K562 (cell line): ENCODE results near the gene GRK4. TPM values are rescaled to one million over a fixed set of nuclear protein-coding genes. Genes with fewer than 3 reads are reported as not detected.
A peak's percentile ranks its signal among the peaks of the same experiment; 100 is the strongest.

Source experiments
- ATAC-seq: fragments of 200-7000 bp; cut with Tn5 transposase; 3 replicates; pipeline ENCODE4 v1.9.1; 2020; ENCODE audit warnings: moderate library complexity
- BruUV-seq: library from RNA; stranded (reverse); fragments of 400-500 nt; replicated peaks from 2 replicates; lab custom pipeline; 2021; lab: Mats Ljungman, UMichigan
- CTCF ChIA-PET: fragments of 300-600 bp; formaldehyde crosslinking; extraction: SDS; loops from one replicate; lab custom pipeline; 2021; ENCODE audit warnings: low intra/inter-chr PET ratio; lab: Yijun Ruan, JAX
- POLR2A ChIA-PET: fragments of 300-600, 350-650 bp; sonication (Branson Sonifier 250); formaldehyde crosslinking; extraction: SDS; loops from one replicate; lab custom pipeline; 2021; ENCODE audit warnings: antibody characterized with exemption, inconsistent platforms; lab: Yijun Ruan, JAX
- DNase-seq, 4 experiments: peaks; one replicate each; pipeline versions ENCODE4 v3.0.0 to v3.0.0-alpha.2; 2011 to 2018; ENCODE audit warnings: low spot score in 3 of 4, mixed read lengths in 3 of 4; ENCODE audit errors: extremely low read depth in 1 of 4
- FAIRE-seq: peaks from 2 replicates; lab custom pipeline; 2011; peaks lifted over from hg19 to GRCh38; lab: Jason Lieb, UNC
- H2AFZ ChIP-seq: 2 replicates; pipeline ENCODE4 v1.6.0; 2011; ENCODE audit warnings: low read depth, low read length, control low read depth, inconsistent platforms
- H3K27ac ChIP-seq: fragments of 200-600 bp; 3 replicates; pipeline ENCODE4 v1.8.0; 2011; ENCODE audit warnings: low read depth, mild to moderate bottlenecking, control low read depth, inconsistent platforms, low read length, moderate library complexity, mixed read lengths; ENCODE audit errors: extremely low read depth
- H3K27me3 ChIP-seq, 2 experiments: fragments of 300-600 bp in 1 of 2; 2 replicates in 1 of 2; 3 replicates in 1 of 2; pipeline versions ENCODE4 v1.6.0 to v1.8.0; 2011; ENCODE audit warnings: inconsistent platforms in 2 of 2, low read length in 2 of 2, mild to moderate bottlenecking in 1 of 2, mixed read lengths in 1 of 2, moderate library complexity in 1 of 2; ENCODE audit not compliant: control insufficient read depth in 2 of 2, insufficient read depth in 2 of 2
- H3K36me3 ChIP-seq: fragments of 300-600 bp; 3 replicates; pipeline ENCODE4 v1.8.0; 2011; ENCODE audit warnings: mild to moderate bottlenecking, low read length, inconsistent platforms; ENCODE audit not compliant: control insufficient read depth, insufficient read depth
- H3K4me1 ChIP-seq, 2 experiments: fragments of 200-600 bp in 1 of 2; replicated peaks in 1 of 2; 2 replicates in 1 of 2; 3 replicates in 1 of 2; pipeline versions ENCODE4 v1.5.1 to v1.8.0; 2011; ENCODE audit warnings: inconsistent platforms in 2 of 2, low read length in 2 of 2, mild to moderate bottlenecking in 1 of 2, mixed read lengths in 1 of 2, moderate library complexity in 1 of 2; ENCODE audit not compliant: control insufficient read depth in 2 of 2, insufficient read depth in 2 of 2
- H3K4me2 ChIP-seq: 2 replicates; pipeline ENCODE4 v1.6.1; 2011; ENCODE audit warnings: low read length, control low read depth, inconsistent platforms, mixed read lengths; ENCODE audit not compliant: insufficient read depth
- H3K4me3 ChIP-seq: fragments of 200-600 bp; sonication (generic), shearing (Covaris generic); 2 replicates; pipeline ENCODE4 v1.5.1; 2016; ENCODE audit warnings: control low read depth, inconsistent platforms
- H3K79me2 ChIP-seq: fragments of 200-600 bp; 3 replicates; pipeline ENCODE4 v1.8.0; 2011; ENCODE audit warnings: low read length, inconsistent platforms; ENCODE audit not compliant: control insufficient read depth, insufficient read depth
- H3K9ac ChIP-seq, 2 experiments: 2 replicates each; pipeline versions ENCODE4 v1.6.0 to v1.6.1; 2011; ENCODE audit warnings: low read depth in 2 of 2, low read length in 2 of 2, control low read depth in 1 of 2, inconsistent platforms in 1 of 2, mild to moderate bottlenecking in 1 of 2, mixed read lengths in 1 of 2; ENCODE audit not compliant: insufficient read depth in 1 of 2
- H3K9me1 ChIP-seq: one replicate; pipeline ENCODE4 v1.6.0; 2011; ENCODE audit warnings: inconsistent platforms, mild to moderate bottlenecking, low read length, moderate library complexity; ENCODE audit not compliant: control insufficient read depth, insufficient read depth
- H3K9me3 ChIP-seq: replicated peaks from 2 replicates; pipeline ENCODE4 v1.5.1; 2011; ENCODE audit warnings: low read depth, low read length, inconsistent platforms; ENCODE audit not compliant: control insufficient read depth, insufficient read depth
- H4K20me1 ChIP-seq: replicated peaks from 2 replicates; pipeline ENCODE4 v1.6.1; 2011; ENCODE audit warnings: low read length, inconsistent platforms, mixed read lengths; ENCODE audit not compliant: control insufficient read depth, insufficient read depth
- IFI16 ChIP-seq: fragments of 250-450 bp; sonication (Bioruptor Pico); IDR thresholded peaks from 2 replicates; pipeline ENCODE4 v2.1.2; 2022; ENCODE audit warnings: mild to moderate bottlenecking, inconsistent platforms
- PPARD ChIP-seq: fragments of 250-450 bp; sonication (Bioruptor Pico); IDR thresholded peaks from 2 replicates; pipeline ENCODE4 v1.8.0; 2022; ENCODE audit warnings: inconsistent platforms, mild to moderate bottlenecking, moderate library complexity
- RBFOX2 ChIP-seq: fragments of 200-400 bp; formaldehyde crosslinking; IDR thresholded peaks from 2 replicates; pipeline ENCODE4 v1.6.1; 2017; ENCODE audit warnings: low read depth, mild to moderate bottlenecking, low read length, moderate library complexity
- WGBS: fragments of 100-300 bp; shearing (Covaris generic); methylation state at CpG from one replicate; pipeline ENCODE4 v1.1.6; 2016; ENCODE audit warnings: low coverage, mixed read lengths; ENCODE audit not compliant: insufficient coverage; ENCODE audit errors: missing lambda C conversion rate; 5-methylcytosine and 5-hydroxymethylcytosine counted together
- in situ Hi-C: fragments of 300-500 bp; cut with MboI; formaldehyde crosslinking; loops from 4 replicates; pipeline ENCODE4 v1.15.0; 2018; ENCODE audit warnings: inconsistent platforms, mixed read lengths
- intact Hi-C: fragments of 100-400 bp; cut with micrococcal nuclease; formaldehyde crosslinking; loops from 2 replicates; pipeline ENCODE4 v1.14.2; 2022
- polyA plus RNA-seq, 8 experiments: library from polyadenylated mRNA; depleted of rRNA in 4 of 8; stranded (reverse) in 5 of 8; unstranded in 3 of 8; fragments of >200 nt; fragmentation: Nextera tagmentation in 2 of 8; fragmentation: Illumina TruSeq in 1 of 8; extraction: Ambion mirVana in 2 of 8; extraction: Trizol in 1 of 8; gene quantifications; 2 replicates each; pipeline versions ENCODE4 v1.2.1 to v1.2.3, GENCODE V29; 2011 to 2014; ENCODE audit warnings: inconsistent platforms in 1 of 8, missing spikeins in 1 of 8
- total RNA-seq, 7 experiments: library from RNA; depleted of rRNA in 6 of 7; stranded (reverse); fragments of >200 nt in 6 of 7; fragmentation: Illumina TruSeq in 2 of 7; extraction: Trizol in 2 of 7; gene quantifications; 2 replicates each; pipeline versions ENCODE4 v1.2.1 to v1.2.3, GENCODE V29; 2011 to 2021; ENCODE audit warnings: low replicate concordance in 1 of 7
- TF ChIP-seq, protein P1 (sequence below), 2 experiments: fragments of 450-650 bp in 1 of 2; sonication (generic) in 1 of 2; formaldehyde crosslinking in 1 of 2; IDR thresholded peaks in 1 of 2; conservative IDR thresholded peaks in 1 of 2; 2 replicates each; pipeline versions ENCODE4 v1.6.1 to v1.8.1; 2016 to 2023; ENCODE audit warnings: mild to moderate bottlenecking in 2 of 2, moderate library complexity in 2 of 2, inconsistent platforms in 1 of 2, missing genetic modification reagents in 1 of 2
- TF ChIP-seq, protein P2 (sequence below): fragments of 450-650 bp; formaldehyde crosslinking; IDR thresholded peaks from 2 replicates; pipeline ENCODE4 v1.4.0; 2022; ENCODE audit warnings: missing genetic modification characterization

The GRK4 gene
- total and polyA plus RNA-seq, 9 of the 15 experiments (the other 6 are each of a cell fraction or from before 2014, with no cell fraction given) = 1.1 to 4.8 (median 2.6) TPM

DNA sequence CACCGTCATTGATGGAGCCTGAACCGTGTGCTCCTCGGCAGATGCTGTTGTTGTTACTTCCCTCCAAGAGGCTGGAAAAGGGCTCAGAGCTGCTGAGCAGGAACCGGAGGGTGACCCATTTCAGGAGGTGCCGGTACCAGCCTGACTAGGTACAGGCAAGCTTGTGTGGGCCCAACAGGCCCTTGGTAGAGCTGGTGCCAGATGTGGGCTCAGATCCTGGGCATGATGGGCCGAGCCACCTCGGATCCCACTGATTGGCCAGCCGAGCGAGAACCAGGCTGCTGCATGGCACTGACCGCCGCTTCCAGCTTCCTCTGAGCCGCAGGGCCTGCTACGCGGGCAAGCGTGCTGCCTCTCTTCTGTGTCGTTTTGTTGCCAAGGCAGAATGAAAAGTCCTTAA is 33.9 kb upstream of the GRK4 start:
- Histone ChIP-seq H3K36me3 (peaks cover 76% of the 10 kb centered on the region; the same call in 2 of the 3 replicates), H3K9ac (peak overlapping the region in 1 of 2 experiments; percentile 55; a peak in 1 of 4 replicates), H3K27ac (no peak overlapping the region), H2AFZ (no peak overlapping the region), H3K4me3 (no peak overlapping the region), H3K9me1 (no peaks in the 10 kb centered on the region), H3K79me2 (peaks cover 12% of the 10 kb centered on the region; the same call in 2 of the 3 replicates), H3K4me1 (peaks cover 0 to 39% of the 10 kb centered on the region in 2 experiments; a peak in 3 of 5 replicates), H4K20me1 (0 out of 2 replicates have a peak, but pooled peaks cover 8% of the 10 kb centered on the region), H3K27me3 (no peaks in the 10 kb centered on the region), H3K9me3 (no peaks in the 10 kb centered on the region), H3K4me2 (no peak overlapping the region)
- TSS peak; percentile 72 for BruUV-seq
- 90% methylated on average over 16 of the region's 16 CpGs for WGBS
- no peak for ATAC-seq
- intact Hi-C loops = no loop called here
- ChIA-PET CTCF (no interaction called here), POLR2A (interaction anchor here (0.8 to 1.1 kb wide), 2 partner anchors 10 to 74 kb away, joined by 3 read pairs; no protein-coding TSS in a partner anchor)
- DNase-seq = no peak
- in situ Hi-C loops = no loop called here
- FAIRE-seq = no peak
- TF ChIP-seq IFI16 (CRISPR knock-in tag) (no peak), RBFOX2 (peak; percentile 44; the same call in 1 of the 2 replicates)

DNA sequence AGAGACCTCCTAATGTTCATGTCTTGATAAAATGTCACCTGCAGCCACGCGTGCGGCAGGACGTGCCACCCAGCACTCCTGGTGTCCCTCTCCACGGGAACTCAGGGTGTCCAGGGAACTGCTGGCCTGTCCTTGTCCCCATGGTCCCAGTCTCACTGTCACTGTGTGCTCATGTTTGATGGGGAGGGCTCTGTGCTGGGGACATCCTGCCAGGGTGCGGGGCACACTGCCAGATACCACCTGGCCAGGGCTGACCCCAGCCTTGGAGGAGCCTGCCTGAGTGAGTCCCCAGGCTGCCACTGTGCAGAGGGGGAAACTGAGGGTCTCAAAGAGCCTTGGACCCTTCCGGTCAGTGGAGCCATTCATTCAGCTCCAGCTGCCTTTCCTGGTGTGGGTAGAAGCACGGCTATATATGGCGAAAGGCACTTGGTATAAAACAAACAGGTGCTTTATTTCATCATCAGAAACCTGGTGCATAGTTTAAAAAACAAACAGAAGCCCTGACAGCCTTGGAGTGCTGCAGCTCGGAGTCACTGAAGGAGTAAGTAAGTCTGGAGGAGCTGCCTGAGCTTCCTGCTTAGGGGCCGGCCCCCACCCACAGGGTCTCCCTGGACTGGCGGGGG is 33.1 kb upstream of the GRK4 start:
- H3K9ac ChIP-seq = no peak overlapping the region
- POLR2A ChIA-PET = interaction anchor here (0.6 to 1.1 kb wide), 3 partner anchors 9 to 746 kb away, joined by 3 to 4 read pairs (median 4); no protein-coding TSS in a partner anchor
- in situ Hi-C loops = no loop called here
- peaks cover 0 to 44% of the 10 kb centered on the region in 2 experiments; a peak in 3 of 5 replicates for H3K4me1 ChIP-seq
- no peaks in the 10 kb centered on the region for H3K27me3 ChIP-seq
- WGBS = 93% methylated on average over 12 of the region's 12 CpGs
- H3K4me2 ChIP-seq = no peak overlapping the region
- CTCF ChIA-PET = no interaction called here
- no peak overlapping the region for H3K4me3 ChIP-seq
- no peaks in the 10 kb centered on the region for H3K9me3 ChIP-seq
- H3K9me1 ChIP-seq = no peaks in the 10 kb centered on the region
- ATAC-seq = no peak
- H3K36me3 ChIP-seq = peaks cover 69% of the 10 kb centered on the region; the same call in 2 of the 3 replicates
- H3K79me2 ChIP-seq = peaks cover 18% of the 10 kb centered on the region; the same call in 2 of the 3 replicates
- H2AFZ ChIP-seq = no peak overlapping the region
- 0 out of 2 replicates have a peak, but pooled peaks cover 8% of the 10 kb centered on the region for H4K20me1 ChIP-seq
- no peak for DNase-seq
- intact Hi-C loops = no loop called here
- no TSS peak for BruUV-seq
- no peak overlapping the region for H3K27ac ChIP-seq
- FAIRE-seq = no peak
- TF ChIP-seq, protein P1, sequence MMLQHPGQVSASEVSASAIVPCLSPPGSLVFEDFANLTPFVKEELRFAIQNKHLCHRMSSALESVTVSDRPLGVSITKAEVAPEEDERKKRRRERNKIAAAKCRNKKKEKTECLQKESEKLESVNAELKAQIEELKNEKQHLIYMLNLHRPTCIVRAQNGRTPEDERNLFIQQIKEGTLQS (IDR thresholded peaks at IDR 0.05) = 0 out of 2 replicates have a peak, but pooled peaks have one; percentile 8
- TF ChIP-seq, protein P1 (CRISPR knock-in tag; conservative IDR thresholded peaks at IDR 0.05) = no peak
- no peak for TF ChIP-seq PPARD (CRISPR knock-in tag)
- TF ChIP-seq, protein P2, sequence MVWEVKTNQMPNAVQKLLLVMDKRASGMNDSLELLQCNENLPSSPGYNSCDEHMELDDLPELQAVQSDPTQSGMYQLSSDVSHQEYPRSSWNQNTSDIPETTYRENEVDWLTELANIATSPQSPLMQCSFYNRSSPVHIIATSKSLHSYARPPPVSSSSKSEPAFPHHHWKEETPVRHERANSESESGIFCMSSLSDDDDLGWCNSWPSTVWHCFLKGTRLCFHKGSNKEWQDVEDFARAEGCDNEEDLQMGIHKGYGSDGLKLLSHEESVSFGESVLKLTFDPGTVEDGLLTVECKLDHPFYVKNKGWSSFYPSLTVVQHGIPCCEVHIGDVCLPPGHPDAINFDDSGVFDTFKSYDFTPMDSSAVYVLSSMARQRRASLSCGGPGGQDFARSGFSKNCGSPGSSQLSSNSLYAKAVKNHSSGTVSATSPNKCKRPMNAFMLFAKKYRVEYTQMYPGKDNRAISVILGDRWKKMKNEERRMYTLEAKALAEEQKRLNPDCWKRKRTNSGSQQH (CRISPR knock-in tag) = no peak
